Glutamatergic neuron (in vitro differentiated cells): ENCODE data around the gene CEP350. TPM values are rescaled to one million over a fixed set of nuclear protein-coding genes. Genes with fewer than 3 reads are reported as not detected.

Experiments used
- DNase-seq: peaks from one replicate; pipeline ENCODE4 v3.0.0; 2022
- H3K27ac Mint-ChIP-seq: one replicate; pipeline ENCODE4 v1.8.0; 2020; ENCODE audit warnings: mild to moderate bottlenecking, mixed read lengths, inconsistent platforms; ENCODE audit not compliant: unreplicated experiment
- H3K27me3 Mint-ChIP-seq: one replicate; pipeline ENCODE4 v1.8.0; 2020; ENCODE audit warnings: mild to moderate bottlenecking, moderate library complexity, mixed read lengths, inconsistent platforms; ENCODE audit not compliant: unreplicated experiment
- H3K36me3 Mint-ChIP-seq: one replicate; pipeline ENCODE4 v1.8.0; 2020; ENCODE audit warnings: mild to moderate bottlenecking, mixed read lengths, inconsistent platforms; ENCODE audit not compliant: unreplicated experiment
- H3K4me1 Mint-ChIP-seq: one replicate; pipeline ENCODE4 v1.8.0; 2020; ENCODE audit warnings: mild to moderate bottlenecking, low read depth, mixed read lengths, inconsistent platforms; ENCODE audit not compliant: unreplicated experiment
- H3K4me3 Mint-ChIP-seq: one replicate; pipeline ENCODE4 v1.8.0; 2020; ENCODE audit warnings: mild to moderate bottlenecking, mixed read lengths, inconsistent platforms; ENCODE audit not compliant: unreplicated experiment
- H3K9me3 Mint-ChIP-seq: one replicate; pipeline ENCODE4 v1.8.0; 2020; ENCODE audit warnings: mild to moderate bottlenecking, moderate library complexity, mixed read lengths, inconsistent platforms; ENCODE audit not compliant: unreplicated experiment
- CTCF ChIP-seq: fragments of 200-600 bp; sonication (generic); IDR thresholded peaks from one replicate; pipeline ENCODE4 v1.5.0; 2021; ENCODE audit not compliant: partially characterized antibody, unreplicated experiment
- total RNA-seq: library from RNA; stranded (reverse); fragmentation: NEBNext Ultra II Directional; extraction: Animal tissue kit (Norgen Biotek cat#: 25700); gene quantifications from one replicate; pipeline ENCODE4 v1.2.1, GENCODE V29; 2021; ENCODE audit not compliant: unreplicated experiment

Gene CEP350
- total RNA-seq, 1 donor from 2014 or later: 36.6 TPM

DNA sequence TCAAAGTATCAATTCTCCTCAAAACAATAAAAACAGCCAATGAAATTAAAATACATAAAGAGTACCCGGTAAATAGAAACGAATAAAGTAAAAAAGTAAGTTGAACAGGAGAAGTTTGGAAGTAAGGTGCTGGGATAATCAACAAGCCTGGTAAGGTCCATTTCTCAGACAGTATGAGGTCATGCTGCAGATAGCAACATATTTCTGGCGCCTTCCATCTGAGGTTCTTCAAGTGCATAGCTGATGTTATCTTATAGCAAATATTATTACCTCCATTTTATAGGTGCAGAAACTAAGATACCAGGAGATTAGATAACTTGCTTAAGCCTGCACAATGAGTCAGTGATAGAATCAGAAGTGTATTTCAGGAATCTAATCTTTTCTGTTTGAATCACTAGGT is 23.7 kb upstream of the CEP350 start:
- Mint-ChIP-seq H3K4me3 (no peak overlapping the region), H3K9me3 (no peaks in the 10 kb centered on the region), H3K27me3 (no peaks in the 10 kb centered on the region), H3K4me1 (no peaks in the 10 kb centered on the region), H3K27ac (no peak overlapping the region), H3K36me3 (no peaks in the 10 kb centered on the region)
- TF ChIP-seq CTCF: no peak
- DNase-seq: no peak

GRCh38 chr1:179933219-179933618 is 21.4 kb upstream of the CEP350 start:
- no peaks in the 10 kb centered on the region for H3K9me3 Mint-ChIP-seq
- no peak overlapping the region for H3K4me3 Mint-ChIP-seq
- H3K36me3 Mint-ChIP-seq: no peaks in the 10 kb centered on the region
- no peak for TF ChIP-seq CTCF
- H3K4me1 Mint-ChIP-seq: no peaks in the 10 kb centered on the region
- no peak for DNase-seq
- no peak overlapping the region for H3K27ac Mint-ChIP-seq
- no peaks in the 10 kb centered on the region for H3K27me3 Mint-ChIP-seq

DNA sequence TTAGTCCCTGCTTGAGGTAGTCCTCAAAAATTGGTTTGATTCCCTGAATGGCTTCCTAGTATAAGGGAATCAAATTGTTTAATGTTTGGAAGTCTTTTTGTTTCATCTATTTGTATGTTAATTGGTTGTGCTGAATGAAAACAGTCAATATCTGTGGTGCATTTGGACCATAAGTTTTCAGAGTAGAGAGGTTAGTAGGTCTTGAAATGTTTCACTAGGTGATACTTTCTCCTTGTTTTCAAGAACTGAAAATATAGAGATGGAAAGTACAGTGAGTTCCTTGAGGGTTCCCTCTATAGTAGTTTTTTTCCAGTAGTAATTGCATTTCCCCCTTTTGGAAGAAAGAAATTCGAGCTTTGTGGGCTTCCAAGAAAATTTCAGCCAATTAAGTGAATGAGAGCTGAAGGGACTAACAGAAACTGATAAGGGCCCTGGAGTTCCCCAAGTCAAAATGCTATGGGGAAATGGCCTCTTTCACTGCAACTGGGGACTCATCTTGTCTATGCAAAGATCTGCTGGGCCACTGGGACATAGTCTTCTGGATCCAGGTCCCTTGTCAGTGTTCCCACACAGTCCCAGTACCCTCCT is 18.6 kb upstream of the CEP350 start:
- no peak for DNase-seq
- Mint-ChIP-seq H3K27ac (no peak overlapping the region), H3K27me3 (peaks cover 2% of the 10 kb centered on the region), H3K9me3 (no peaks in the 10 kb centered on the region), H3K36me3 (no peaks in the 10 kb centered on the region), H3K4me3 (no peak overlapping the region), H3K4me1 (no peaks in the 10 kb centered on the region)
- no peak for TF ChIP-seq CTCF

DNA sequence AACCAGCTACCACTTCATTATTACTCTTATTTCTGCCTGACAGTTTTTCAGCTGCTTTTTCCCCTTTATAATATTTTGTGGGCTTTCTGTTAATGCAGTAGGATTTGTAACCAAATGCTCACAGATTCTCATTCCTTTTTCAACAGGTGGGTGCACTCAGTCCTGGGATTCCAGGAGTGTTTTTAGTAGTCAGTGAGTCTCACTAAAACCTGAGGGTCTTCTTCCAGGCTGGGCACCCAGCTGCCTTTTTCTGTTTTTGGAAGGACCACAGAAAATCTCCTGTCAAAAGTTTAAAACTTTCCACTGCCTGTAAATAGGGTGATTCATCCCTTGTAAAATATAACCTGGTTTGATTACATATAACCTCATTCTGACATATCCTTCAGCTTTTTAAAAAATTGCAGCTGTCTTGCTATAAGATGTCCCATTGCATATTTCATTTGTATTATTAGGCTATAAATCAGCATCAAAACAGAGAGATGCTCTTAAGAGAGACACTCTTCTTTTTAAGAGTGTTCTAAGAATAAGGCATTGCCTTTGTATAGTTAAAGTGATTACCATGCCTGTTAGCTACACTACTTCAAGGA is 16.8 kb upstream of the CEP350 start:
- Mint-ChIP-seq H3K27ac (no peak overlapping the region), H3K4me1 (no peaks in the 10 kb centered on the region), H3K27me3 (peaks cover 2% of the 10 kb centered on the region), H3K9me3 (no peaks in the 10 kb centered on the region), H3K4me3 (no peak overlapping the region), H3K36me3 (no peaks in the 10 kb centered on the region)
- TF ChIP-seq CTCF: no peak
- DNase-seq: no peak

DNA sequence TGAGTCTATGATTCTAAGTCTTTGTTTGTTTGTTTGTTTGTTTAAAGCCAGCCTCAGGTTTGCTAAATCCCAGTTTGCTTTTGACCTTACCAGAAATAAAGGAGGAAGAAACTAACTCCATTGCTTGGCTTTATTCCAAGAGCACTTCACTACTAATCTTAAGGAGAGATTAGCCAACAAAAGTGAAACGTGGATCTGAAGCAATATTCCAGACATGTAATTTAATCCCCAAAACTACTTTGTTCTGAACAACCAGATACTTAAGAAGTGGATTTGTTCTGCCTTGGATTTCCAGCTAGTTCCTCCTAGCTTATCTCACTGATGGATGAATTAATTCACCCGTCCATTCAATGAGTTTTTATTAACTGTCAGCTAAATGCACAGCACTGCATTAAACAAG is 15.9 kb upstream of the CEP350 start:
- Mint-ChIP-seq H3K9me3 (no peaks in the 10 kb centered on the region), H3K4me1 (no peaks in the 10 kb centered on the region), H3K4me3 (no peak overlapping the region), H3K27me3 (peaks cover 2% of the 10 kb centered on the region), H3K36me3 (no peaks in the 10 kb centered on the region), H3K27ac (no peak overlapping the region)
- DNase-seq: no peak
- TF ChIP-seq CTCF: no peak
